ENCODE results near the gene IGSF8. TPM values are rescaled to one million over a fixed set of nuclear protein-coding genes. Genes with fewer than 3 reads are reported as not detected.
A peak's percentile ranks its signal among the peaks of the same experiment; 100 is the strongest.

The IGSF8 gene
- total RNA-seq, 2 donors from 2014 or later, result 53.6 to 60.2 TPM

- no peak for DNase-seq
- peak overlapping the region; percentile 87 to 88 for H3K9ac ChIP-seq (ENCODE audit: low read depth in 2 of 2, low read length in 2 of 2)
- H3K36me3 ChIP-seq, result peaks cover 1% of the 10 kb centered on the region
- intact Hi-C loops (cut with DNase I), result no loop called here
- H3K27me3 ChIP-seq, result no peaks in the 10 kb centered on the region
- no peak for TF ChIP-seq CTCF (IDR thresholded peaks at IDR 0.05)
- H3K9me3 ChIP-seq, result no peaks in the 10 kb centered on the region
- H3K4me3 ChIP-seq, result peak overlapping the region; percentile 78
- peaks cover 18% of the 10 kb centered on the region for H3K4me1 ChIP-seq
- peak overlapping the region; percentile 84 for H3K27ac ChIP-seq
Measured at GRCh38 chr1:160097151-160097910, 1.1 kb downstream of the IGSF8 start.

GRCh38 chr1:160096274-160097116 lies 1.9 kb downstream of the IGSF8 start:
- no peak overlapping the region for H3K27ac ChIP-seq
- H3K4me1 ChIP-seq, result peaks cover 18% of the 10 kb centered on the region
- no peak overlapping the region for H3K4me3 ChIP-seq
- intact Hi-C loops (cut with DNase I), result no loop called here
- no peaks in the 10 kb centered on the region for H3K27me3 ChIP-seq
- TF ChIP-seq CTCF (IDR thresholded peaks at IDR 0.05), result no peak
- no peaks in the 10 kb centered on the region for H3K9me3 ChIP-seq
- DNase-seq, result no peak
- H3K36me3 ChIP-seq, result peaks cover 4% of the 10 kb centered on the region
- H3K9ac ChIP-seq (ENCODE audit: low read depth in 2 of 2, low read length in 2 of 2), result peak overlapping the region; percentile 87 to 88

GRCh38 chr1:160095382-160096105 lies 2.9 kb downstream of the IGSF8 start:
- H3K27ac ChIP-seq, result no peak overlapping the region
- peaks cover 4% of the 10 kb centered on the region for H3K36me3 ChIP-seq
- no peaks in the 10 kb centered on the region for H3K9me3 ChIP-seq
- no peak for DNase-seq
- H3K27me3 ChIP-seq, result no peaks in the 10 kb centered on the region
- intact Hi-C loops (cut with DNase I), result no loop called here
- H3K4me1 ChIP-seq, result peaks cover 15% of the 10 kb centered on the region
- no peak for TF ChIP-seq CTCF (IDR thresholded peaks at IDR 0.05)
- H3K9ac ChIP-seq (ENCODE audit: low read depth in 2 of 2, low read length in 2 of 2), result peak overlapping the region; percentile 6 to 51
- H3K4me3 ChIP-seq, result no peak overlapping the region

- H3K27me3 ChIP-seq, result no peaks in the 10 kb centered on the region
- no peak overlapping the region for H3K27ac ChIP-seq
- no peak overlapping the region for H3K4me3 ChIP-seq
- TF ChIP-seq CTCF (IDR thresholded peaks at IDR 0.05), result no peak
- H3K9ac ChIP-seq (ENCODE audit: low read depth in 2 of 2, low read length in 2 of 2), result peak overlapping the region in 1 of 2 donors; percentile 6
- no peaks in the 10 kb centered on the region for H3K9me3 ChIP-seq
- peaks cover 4% of the 10 kb centered on the region for H3K36me3 ChIP-seq
- peak; percentile 57 for DNase-seq
- peaks cover 15% of the 10 kb centered on the region for H3K4me1 ChIP-seq
- intact Hi-C loops (cut with DNase I), result no loop called here
Measured at GRCh38 chr1:160094806-160095205, 3.6 kb downstream of the IGSF8 start.

DNA sequence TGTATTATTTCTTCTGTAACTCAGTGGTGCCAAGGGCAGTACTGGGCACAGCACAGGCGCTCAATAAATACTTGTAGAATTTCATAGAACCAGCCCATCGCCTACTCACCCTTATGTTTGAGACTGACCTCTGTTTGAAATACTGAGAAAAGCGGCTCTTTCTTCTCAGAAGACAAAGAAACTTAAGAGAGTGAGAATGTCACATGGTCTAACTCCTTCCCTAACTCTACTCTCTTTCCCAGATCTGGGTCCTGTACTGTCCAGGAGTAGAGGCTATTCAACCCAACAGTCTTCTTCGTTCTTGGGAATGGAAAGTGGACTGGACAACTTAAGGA lies 4.2 kb downstream of the IGSF8 start:
- H3K4me3 ChIP-seq, result no peak overlapping the region
- no peaks in the 10 kb centered on the region for H3K9me3 ChIP-seq
- H3K9ac ChIP-seq (ENCODE audit: low read depth in 2 of 2, low read length in 2 of 2), result no peak overlapping the region
- no peak for TF ChIP-seq CTCF (IDR thresholded peaks at IDR 0.05)
- H3K36me3 ChIP-seq, result peaks cover 4% of the 10 kb centered on the region
- peak overlapping the region; percentile 28 for H3K27ac ChIP-seq
- H3K4me1 ChIP-seq, result peaks cover 15% of the 10 kb centered on the region
- H3K27me3 ChIP-seq, result no peaks in the 10 kb centered on the region
- intact Hi-C loops (cut with DNase I), result no loop called here
- no peak for DNase-seq

Measured in colonic mucosa (tissue), 4 donors.